Measurements from ENCODE around the gene ACP7. TPM values are rescaled to one million over a fixed set of nuclear protein-coding genes. Genes with fewer than 3 reads are reported as not detected.

The ACP7 gene
- total RNA-seq, 1 donor from 2014 or later: not detected

DNA sequence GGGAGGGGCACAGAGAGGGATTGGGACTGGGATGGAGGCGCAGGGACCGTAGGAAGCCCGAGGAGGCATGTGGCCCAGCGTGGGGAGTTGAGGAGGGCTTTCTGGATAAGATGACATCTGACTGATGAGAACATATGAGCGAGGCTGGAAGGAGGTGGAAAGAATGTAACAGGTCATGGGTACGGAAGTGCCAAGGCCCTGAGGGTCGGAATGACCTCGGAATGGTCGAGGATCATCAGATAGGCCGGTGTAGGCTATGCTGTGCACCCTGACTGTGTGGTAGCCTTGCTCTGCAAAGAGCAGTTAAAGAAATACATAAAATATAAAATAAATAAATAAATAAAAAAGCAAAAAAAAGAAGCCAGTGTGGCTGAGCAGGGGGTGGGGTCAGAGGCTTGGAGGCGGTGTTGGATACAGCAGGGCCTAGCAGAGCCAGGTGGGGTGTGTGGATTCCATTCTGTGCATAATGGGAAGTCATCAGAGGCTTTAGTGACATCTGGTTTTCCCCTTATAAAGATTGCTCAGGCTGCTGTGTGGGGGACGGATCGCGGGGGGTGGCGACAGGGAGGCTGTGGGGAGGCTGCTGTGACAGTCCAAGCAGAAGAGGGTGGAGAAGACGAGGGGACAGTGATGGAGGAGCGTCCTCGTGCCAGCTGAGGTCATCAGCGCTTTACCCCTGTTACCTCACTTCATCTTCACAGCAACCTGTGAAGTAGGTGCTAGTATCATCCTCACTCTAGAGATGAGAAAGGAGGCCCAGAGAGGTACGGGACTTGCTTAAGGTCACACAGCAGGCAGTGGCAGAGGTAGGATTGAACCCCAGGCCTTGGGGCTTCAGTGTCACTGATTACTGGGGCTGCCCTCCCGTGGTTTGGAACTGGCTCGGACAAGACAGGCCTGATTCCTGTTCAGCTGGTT is 46.4 kb downstream of the ACP7 start:
- intact Hi-C loops (cut with DNase I): no loop called here
- DNase-seq (no peak), ATAC-seq (no peak)
- Histone ChIP-seq H3K4me1 (peaks cover 76% of the 10 kb centered on the region), H3K9me3 (no peaks in the 10 kb centered on the region), H3K4me3 (no peak overlapping the region), H3K27ac (peak overlapping the region; percentile 74), H3K27me3 (ENCODE audit: low read depth) (no peaks in the 10 kb centered on the region), H3K36me3 (no peaks in the 10 kb centered on the region)
- TF ChIP-seq, protein P1, sequence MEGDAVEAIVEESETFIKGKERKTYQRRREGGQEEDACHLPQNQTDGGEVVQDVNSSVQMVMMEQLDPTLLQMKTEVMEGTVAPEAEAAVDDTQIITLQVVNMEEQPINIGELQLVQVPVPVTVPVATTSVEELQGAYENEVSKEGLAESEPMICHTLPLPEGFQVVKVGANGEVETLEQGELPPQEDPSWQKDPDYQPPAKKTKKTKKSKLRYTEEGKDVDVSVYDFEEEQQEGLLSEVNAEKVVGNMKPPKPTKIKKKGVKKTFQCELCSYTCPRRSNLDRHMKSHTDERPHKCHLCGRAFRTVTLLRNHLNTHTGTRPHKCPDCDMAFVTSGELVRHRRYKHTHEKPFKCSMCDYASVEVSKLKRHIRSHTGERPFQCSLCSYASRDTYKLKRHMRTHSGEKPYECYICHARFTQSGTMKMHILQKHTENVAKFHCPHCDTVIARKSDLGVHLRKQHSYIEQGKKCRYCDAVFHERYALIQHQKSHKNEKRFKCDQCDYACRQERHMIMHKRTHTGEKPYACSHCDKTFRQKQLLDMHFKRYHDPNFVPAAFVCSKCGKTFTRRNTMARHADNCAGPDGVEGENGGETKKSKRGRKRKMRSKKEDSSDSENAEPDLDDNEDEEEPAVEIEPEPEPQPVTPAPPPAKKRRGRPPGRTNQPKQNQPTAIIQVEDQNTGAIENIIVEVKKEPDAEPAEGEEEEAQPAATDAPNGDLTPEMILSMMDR (IDR thresholded peaks at IDR 0.05): no peak

DNA sequence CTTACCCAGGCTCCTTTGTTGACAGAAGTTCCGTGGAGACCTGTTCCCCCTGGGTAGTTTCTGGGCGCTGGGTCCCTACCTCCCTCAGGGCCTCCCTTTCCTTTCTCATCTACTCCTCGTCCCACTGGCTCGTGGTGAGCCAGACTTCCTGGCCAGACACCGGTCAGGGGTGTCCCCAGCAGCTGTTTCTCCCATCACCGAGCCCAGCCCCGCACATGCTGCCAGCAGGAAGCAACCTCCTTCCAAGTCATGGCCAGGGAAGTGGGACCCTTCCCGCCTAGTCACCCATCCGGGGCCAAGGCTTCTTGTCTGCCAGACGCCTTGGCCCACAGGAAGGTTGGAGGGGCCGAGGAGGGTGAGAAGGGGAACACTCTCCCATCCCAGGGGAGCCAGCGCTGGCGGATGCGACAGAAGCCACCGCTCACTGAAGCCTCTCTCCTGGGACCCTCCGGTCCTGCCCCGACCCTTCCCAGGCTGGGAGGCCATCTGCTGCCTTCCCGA is 47.1 kb downstream of the ACP7 start:
- H3K36me3 ChIP-seq: no peaks in the 10 kb centered on the region
- no peak overlapping the region for H3K4me3 ChIP-seq
- ATAC-seq: no peak
- H3K27ac ChIP-seq: peak overlapping the region; percentile 74
- no peak for DNase-seq
- peaks cover 79% of the 10 kb centered on the region for H3K4me1 ChIP-seq
- H3K9me3 ChIP-seq: no peaks in the 10 kb centered on the region
- H3K27me3 ChIP-seq (ENCODE audit: low read depth): no peaks in the 10 kb centered on the region
- TF ChIP-seq, protein P1 (IDR thresholded peaks at IDR 0.05): no peak
- intact Hi-C loops (cut with DNase I): no loop called here

DNA sequence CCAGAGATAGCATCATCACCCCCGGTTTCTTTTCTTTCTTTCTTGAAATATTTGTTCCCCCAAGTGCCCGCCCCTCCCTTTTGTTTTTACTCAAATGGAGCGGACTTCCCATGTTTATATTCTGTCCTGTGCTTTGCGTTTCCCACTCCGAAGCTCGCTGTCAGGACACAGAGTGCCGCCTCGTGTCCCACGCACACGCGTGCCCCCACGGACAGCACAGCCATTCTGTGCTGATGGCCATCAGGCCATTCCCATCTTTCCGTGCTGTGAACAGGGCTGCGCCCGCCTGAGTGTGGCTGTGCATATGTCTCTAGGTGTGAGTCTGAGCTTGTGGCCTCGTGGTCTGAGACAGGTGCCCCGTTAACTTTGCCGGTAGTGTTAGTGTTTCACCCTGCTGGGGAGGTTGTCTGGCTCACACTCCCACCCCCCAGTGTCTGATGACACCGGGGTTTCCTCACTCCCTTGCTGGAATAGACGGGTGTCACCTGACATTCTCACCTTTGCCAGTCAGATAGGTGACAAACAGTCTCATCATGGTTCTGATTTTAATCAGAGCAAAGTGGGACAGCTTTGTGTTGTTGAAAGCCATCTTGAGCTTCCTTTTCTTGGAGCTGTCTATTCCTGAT is 48.3 kb downstream of the ACP7 start:
- Histone ChIP-seq H3K36me3 (no peaks in the 10 kb centered on the region), H3K4me3 (no peak overlapping the region), H3K4me1 (peaks cover 74% of the 10 kb centered on the region), H3K27me3 (ENCODE audit: low read depth) (no peaks in the 10 kb centered on the region), H3K9me3 (no peaks in the 10 kb centered on the region), H3K27ac (peak overlapping the region; percentile 74)
- DNase-seq (no peak), ATAC-seq (peak in 1 of 2 donors; percentile 10)
- intact Hi-C loops (cut with DNase I): no loop called here
- TF ChIP-seq, protein P1 (IDR thresholded peaks at IDR 0.05): no peak

DNA sequence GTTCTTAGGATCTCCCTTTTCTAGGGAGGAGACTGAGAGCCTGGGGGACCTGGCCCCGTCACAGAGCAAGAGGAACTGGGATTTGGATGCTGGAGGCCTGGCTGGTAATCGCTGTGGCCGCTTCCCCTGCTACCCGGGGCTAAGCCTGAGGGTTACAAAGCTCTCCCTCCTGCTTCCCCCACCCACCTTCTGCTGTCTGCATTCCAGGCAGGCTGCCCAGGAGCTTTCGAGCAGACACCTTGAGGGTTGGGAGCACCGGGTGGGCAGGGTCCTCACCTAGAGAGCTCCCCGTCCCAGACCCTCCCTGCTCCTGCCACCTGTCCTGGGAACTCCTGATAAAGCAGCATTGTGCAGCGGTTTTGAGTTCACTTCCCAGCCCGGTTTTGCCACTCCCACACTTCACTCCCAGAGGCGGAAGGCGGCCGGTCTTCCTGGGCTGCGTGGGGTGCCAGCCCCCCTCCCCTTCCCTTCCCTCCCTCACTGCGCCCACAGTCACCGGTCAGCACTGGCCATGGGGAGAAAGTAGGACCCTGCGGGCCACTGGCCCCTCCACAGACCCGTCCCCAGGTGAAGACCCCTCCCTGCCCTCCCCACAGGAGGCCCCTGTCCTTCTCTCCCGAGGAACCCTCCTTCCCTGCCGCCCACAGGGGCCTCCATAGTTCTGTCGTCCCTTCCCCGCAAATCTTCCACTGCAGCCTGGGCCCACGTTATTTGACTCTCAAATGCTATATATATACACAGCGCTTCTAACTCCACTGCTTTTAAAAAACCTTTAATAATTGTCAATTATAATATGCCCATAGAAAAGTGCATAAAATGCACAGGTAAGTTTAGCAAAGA is 49.5 kb downstream of the ACP7 start:
- H3K36me3 ChIP-seq: no peaks in the 10 kb centered on the region
- no peak for DNase-seq
- H3K27ac ChIP-seq: peak overlapping the region; percentile 74
- no peaks in the 10 kb centered on the region for H3K27me3 ChIP-seq (ENCODE audit: low read depth)
- H3K4me3 ChIP-seq: peak overlapping the region; percentile 38
- TF ChIP-seq, protein P1 (IDR thresholded peaks at IDR 0.05): no peak
- ATAC-seq: peak; percentile 75 to 86
- H3K9me3 ChIP-seq: no peaks in the 10 kb centered on the region
- H3K4me1 ChIP-seq: peaks cover 69% of the 10 kb centered on the region
- intact Hi-C loops (cut with DNase I): no loop called here

DNA sequence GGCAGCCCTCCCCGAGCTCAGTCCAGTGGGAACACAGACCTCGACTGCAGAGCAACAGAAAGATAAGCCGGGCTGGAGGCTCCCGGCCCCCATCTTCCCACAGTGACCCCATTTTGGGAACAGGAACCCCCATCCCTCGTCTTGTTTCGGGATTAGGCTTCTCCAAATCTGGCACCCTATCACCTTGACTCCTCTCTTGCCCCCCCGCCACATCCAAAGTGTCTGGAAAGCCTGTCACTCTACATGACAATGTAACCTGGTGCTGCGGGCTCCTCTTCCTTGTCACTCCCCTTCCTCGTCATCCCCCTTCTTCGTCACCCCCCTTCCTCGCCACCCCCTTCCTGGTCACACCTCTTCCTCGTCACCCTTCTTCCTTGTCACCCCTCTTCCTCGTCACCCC is 51.5 kb downstream of the ACP7 start:
- intact Hi-C loops (cut with DNase I): no loop called here
- DNase-seq: no peak
- no peaks in the 10 kb centered on the region for H3K9me3 ChIP-seq
- H3K27ac ChIP-seq: no peak overlapping the region
- no peaks in the 10 kb centered on the region for H3K27me3 ChIP-seq (ENCODE audit: low read depth)
- peaks cover 71% of the 10 kb centered on the region for H3K4me1 ChIP-seq
- ATAC-seq: no peak
- H3K4me3 ChIP-seq: no peak overlapping the region
- TF ChIP-seq, protein P1 (IDR thresholded peaks at IDR 0.05): no peak
- H3K36me3 ChIP-seq: no peaks in the 10 kb centered on the region
